Measurements from ENCODE around the gene CHRM2. TPM values are rescaled to one million over a fixed set of nuclear protein-coding genes. Genes with fewer than 3 reads are reported as not detected.

CHRM2 gene
- total RNA-seq, 4 donors from 2014 or later: 0.49 to 5.6 TPM; not detected in 2

DNA sequence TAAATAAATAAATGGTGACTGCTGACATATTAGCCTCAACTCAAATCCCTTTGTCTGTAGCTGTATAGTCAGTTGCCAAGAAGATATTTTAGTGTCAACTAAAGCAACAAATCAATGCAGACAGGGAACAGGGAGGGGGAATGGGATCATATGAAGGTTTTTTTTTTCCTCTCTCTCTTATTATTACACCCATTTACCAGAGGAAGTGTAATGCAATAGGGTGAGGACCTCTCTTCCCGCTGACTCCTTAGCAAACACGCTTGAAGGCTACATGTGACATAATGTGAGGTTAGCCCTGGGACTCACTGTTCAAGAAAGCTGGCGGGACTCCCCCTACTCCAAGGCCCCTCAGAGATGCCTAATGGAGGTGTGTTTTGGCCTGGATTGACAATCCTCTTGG is 88.2 kb downstream of the CHRM2 start:
- Histone ChIP-seq H3K9me3 (no peaks in the 10 kb centered on the region), H3K4me3 (no peak overlapping the region), H3K36me3 (no peaks in the 10 kb centered on the region), H3K27me3 (no peaks in the 10 kb centered on the region), H3K27ac (no peak overlapping the region), H3K4me1 (no peaks in the 10 kb centered on the region)
- no peak for DNase-seq
- intact Hi-C loops (cut with DNase I; ENCODE audit: low total_unique reads): no loop called here
- TF ChIP-seq POLR2A (IDR thresholded peaks at IDR 0.05) (no peak), CTCF (IDR thresholded peaks at IDR 0.05) (no peak)

- no peaks in the 10 kb centered on the region for H3K9me3 ChIP-seq
- no peak overlapping the region for H3K4me3 ChIP-seq
- H3K36me3 ChIP-seq: no peaks in the 10 kb centered on the region
- H3K4me1 ChIP-seq: no peaks in the 10 kb centered on the region
- intact Hi-C loops (cut with DNase I; ENCODE audit: low total_unique reads): no loop called here
- TF ChIP-seq CTCF (IDR thresholded peaks at IDR 0.05) (no peak), POLR2A (IDR thresholded peaks at IDR 0.05) (no peak)
- H3K27me3 ChIP-seq: no peaks in the 10 kb centered on the region
- DNase-seq: no peak
- no peak overlapping the region for H3K27ac ChIP-seq
Observed at GRCh38 chr7:136957391-136957790, 88.9 kb downstream of the CHRM2 start.

- H3K27me3 ChIP-seq: no peaks in the 10 kb centered on the region
- no peak for DNase-seq
- H3K9me3 ChIP-seq: no peaks in the 10 kb centered on the region
- no peaks in the 10 kb centered on the region for H3K36me3 ChIP-seq
- H3K4me3 ChIP-seq: no peak overlapping the region
- no peak overlapping the region for H3K27ac ChIP-seq
- TF ChIP-seq CTCF (IDR thresholded peaks at IDR 0.05): no peak
- no peak for TF ChIP-seq POLR2A (IDR thresholded peaks at IDR 0.05)
- intact Hi-C loops (cut with DNase I; ENCODE audit: low total_unique reads): no loop called here
- H3K4me1 ChIP-seq: no peaks in the 10 kb centered on the region
Observed at GRCh38 chr7:136958016-136958415, 89.6 kb downstream of the CHRM2 start.

DNA sequence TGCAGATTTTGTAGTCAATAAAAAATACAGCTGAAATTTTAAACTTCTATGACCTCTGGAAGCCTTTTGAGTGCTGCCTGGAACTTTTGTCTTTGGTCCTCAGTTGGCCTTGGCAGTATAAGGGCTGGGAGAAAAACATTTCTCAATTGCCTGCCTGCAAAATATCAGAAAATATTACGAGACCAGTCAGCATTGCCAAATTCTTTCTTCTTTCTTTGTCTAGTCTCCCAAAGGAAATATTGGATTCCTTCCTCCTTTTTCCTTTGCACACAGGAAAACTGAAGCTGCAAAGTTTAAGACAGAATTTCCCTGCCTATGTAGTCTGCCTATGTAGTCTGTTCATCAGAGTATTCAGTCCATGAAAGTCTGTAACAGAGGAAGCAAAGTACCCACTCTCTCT is 95.9 kb downstream of the CHRM2 start:
- Histone ChIP-seq H3K27me3 (no peaks in the 10 kb centered on the region), H3K27ac (no peak overlapping the region), H3K4me1 (no peaks in the 10 kb centered on the region), H3K4me3 (no peak overlapping the region), H3K36me3 (no peaks in the 10 kb centered on the region), H3K9me3 (no peaks in the 10 kb centered on the region)
- intact Hi-C loops (cut with DNase I; ENCODE audit: low total_unique reads): no loop called here
- TF ChIP-seq POLR2A (IDR thresholded peaks at IDR 0.05): no peak
- no peak for TF ChIP-seq CTCF (IDR thresholded peaks at IDR 0.05)
- DNase-seq: no peak

DNA sequence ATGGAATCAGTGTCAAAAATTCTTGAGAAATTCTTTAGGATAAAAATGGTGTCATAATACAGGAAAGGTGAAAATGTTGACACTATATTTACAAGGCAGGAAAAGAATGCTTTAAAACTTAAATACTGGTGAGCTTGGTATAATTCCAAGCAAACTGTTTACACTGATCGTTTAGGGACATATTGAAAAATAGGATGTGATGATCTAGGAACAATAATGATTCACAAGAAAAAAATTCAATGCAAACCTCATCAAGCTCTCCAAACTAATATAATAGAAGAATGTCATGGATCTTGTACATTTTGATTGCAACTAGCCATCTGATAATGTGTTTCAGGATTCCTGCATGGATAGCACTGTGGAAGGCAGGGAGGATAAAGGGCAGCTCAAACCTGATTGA is 98.4 kb downstream of the CHRM2 start:
- TF ChIP-seq POLR2A (IDR thresholded peaks at IDR 0.05): no peak
- no peak for TF ChIP-seq CTCF (IDR thresholded peaks at IDR 0.05)
- intact Hi-C loops (cut with DNase I; ENCODE audit: low total_unique reads): no loop called here

More for the DNA sequence above, 98.4 kb downstream of the CHRM2 start:
- Histone ChIP-seq H3K4me1 (no peaks in the 10 kb centered on the region), H3K9me3 (no peaks in the 10 kb centered on the region), H3K27me3 (no peaks in the 10 kb centered on the region), H3K27ac (no peak overlapping the region), H3K36me3 (no peaks in the 10 kb centered on the region), H3K4me3 (no peak overlapping the region)
- DNase-seq: no peak

Measured in uterus (tissue), 4 donors.